Astrocyte (in vitro differentiated cells and primary cell): ENCODE measurements around the gene HOXB1.

Experiments used
- EZH2 ChIP-seq: IDR thresholded peaks from 2 replicates; pipeline ENCODE4 v1.6.1; 2012; ENCODE audit warnings: mild to moderate bottlenecking, low read length, inconsistent platforms; ENCODE audit not compliant: insufficient read depth
- TF ChIP-seq, protein P1 (sequence below): IDR thresholded peaks from 2 replicates; pipeline ENCODE4 v1.5.1; 2011; ENCODE audit warnings: low read depth, mild to moderate bottlenecking, inconsistent platforms, low read length, moderate library complexity; ENCODE audit not compliant: insufficient read depth

DNA sequence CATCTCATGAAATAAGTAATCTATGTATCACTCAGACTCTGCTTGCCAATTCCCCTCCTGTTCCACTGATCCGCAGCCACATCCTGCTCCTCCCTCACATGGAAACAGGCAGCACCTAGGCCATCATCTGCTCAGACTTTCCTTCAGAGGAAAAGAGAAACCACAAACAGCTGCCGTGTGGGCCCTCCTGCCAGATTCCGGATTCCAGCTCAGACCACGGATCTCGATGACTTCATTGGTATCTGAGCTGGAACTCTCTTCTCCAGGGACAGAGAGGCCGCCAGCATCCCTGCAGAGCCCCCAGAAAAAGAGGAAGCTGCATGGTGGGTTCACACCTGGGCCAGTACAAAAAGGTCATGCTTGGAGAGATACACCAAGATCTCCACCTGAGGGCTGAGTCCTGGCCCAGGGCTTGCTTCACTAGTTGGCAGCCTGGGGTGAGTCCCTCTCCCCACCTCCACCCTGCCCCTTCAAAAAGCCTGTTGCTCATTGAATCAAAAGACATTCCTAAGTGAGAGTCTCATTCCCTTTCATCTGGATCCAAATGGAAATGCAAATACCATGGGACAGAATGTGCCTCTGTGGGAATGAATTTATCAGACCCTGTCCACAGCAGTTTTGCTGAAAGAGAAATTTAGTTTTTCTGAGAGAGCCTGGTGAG, 47.2 kb downstream of the HOXB1 start:
- TF ChIP-seq, protein P1, sequence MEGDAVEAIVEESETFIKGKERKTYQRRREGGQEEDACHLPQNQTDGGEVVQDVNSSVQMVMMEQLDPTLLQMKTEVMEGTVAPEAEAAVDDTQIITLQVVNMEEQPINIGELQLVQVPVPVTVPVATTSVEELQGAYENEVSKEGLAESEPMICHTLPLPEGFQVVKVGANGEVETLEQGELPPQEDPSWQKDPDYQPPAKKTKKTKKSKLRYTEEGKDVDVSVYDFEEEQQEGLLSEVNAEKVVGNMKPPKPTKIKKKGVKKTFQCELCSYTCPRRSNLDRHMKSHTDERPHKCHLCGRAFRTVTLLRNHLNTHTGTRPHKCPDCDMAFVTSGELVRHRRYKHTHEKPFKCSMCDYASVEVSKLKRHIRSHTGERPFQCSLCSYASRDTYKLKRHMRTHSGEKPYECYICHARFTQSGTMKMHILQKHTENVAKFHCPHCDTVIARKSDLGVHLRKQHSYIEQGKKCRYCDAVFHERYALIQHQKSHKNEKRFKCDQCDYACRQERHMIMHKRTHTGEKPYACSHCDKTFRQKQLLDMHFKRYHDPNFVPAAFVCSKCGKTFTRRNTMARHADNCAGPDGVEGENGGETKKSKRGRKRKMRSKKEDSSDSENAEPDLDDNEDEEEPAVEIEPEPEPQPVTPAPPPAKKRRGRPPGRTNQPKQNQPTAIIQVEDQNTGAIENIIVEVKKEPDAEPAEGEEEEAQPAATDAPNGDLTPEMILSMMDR, result no peak
- TF ChIP-seq EZH2, result no peak
